ENCODE data around the gene CYSTM1.

The CYSTM1 gene

DNA sequence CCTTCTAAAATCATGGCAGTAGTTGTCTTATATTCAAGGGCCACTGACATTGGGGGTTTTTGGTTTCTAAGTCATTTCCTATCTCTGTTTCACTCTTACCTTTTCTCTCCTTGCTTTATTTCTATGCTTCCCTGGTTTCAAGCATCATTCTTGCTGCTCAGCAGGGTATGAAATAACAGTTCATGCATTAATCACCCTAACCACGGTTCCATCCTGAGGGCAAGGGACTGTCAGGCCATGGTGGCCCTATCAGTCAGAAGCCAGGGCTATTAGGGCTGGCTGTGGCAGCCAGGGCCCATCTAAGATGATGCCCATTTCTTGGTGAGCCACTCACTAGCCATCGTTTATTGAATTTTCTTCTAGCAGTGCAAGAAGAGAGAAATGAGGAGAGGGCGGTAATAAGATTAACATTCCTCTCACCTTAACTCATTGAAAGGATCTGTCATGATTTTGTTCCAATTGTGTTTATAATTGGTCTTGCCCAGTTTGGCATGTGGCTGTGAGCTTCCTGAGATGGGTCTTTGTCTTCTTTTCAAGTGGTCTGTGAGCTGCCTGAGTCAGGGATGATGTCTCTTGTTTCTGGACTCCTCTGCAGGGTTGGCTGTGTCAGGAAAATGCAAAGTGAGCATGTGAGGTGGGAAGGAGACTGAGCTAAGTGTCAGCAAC is 45.2 kb downstream of the CYSTM1 start:
- peak; percentile 54 for DNase-seq (ENCODE audit: low read depth, low spot score)
- in situ Hi-C loops (cut with HindIII; ENCODE audit: low sequenced_read_pairs) = no loop called here
- TF ChIP-seq, protein P1, sequence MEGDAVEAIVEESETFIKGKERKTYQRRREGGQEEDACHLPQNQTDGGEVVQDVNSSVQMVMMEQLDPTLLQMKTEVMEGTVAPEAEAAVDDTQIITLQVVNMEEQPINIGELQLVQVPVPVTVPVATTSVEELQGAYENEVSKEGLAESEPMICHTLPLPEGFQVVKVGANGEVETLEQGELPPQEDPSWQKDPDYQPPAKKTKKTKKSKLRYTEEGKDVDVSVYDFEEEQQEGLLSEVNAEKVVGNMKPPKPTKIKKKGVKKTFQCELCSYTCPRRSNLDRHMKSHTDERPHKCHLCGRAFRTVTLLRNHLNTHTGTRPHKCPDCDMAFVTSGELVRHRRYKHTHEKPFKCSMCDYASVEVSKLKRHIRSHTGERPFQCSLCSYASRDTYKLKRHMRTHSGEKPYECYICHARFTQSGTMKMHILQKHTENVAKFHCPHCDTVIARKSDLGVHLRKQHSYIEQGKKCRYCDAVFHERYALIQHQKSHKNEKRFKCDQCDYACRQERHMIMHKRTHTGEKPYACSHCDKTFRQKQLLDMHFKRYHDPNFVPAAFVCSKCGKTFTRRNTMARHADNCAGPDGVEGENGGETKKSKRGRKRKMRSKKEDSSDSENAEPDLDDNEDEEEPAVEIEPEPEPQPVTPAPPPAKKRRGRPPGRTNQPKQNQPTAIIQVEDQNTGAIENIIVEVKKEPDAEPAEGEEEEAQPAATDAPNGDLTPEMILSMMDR (IDR thresholded peaks at IDR 0.05; ENCODE audit: low read depth, low read length) = no peak
- no peak overlapping the region for H3K4me3 ChIP-seq (ENCODE audit: low read depth, low read length)

DNA sequence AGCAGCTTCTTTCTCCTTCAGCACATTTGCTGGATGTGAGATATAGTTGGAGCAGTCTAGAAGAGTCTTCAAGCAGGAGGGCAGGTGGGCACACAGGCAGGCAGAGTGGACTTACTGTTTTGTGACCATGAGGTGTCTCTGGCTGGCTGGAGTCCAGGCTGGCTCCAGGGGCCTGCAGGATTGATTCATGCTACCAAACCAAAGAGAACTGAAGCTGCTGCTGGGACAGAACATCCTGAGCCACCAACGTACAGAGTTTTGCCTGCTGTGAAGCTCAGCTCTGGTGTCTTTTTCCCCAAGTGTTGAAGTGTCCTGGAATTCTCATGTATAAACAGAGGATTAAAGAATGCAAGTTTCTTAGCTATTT is 45.7 kb downstream of the CYSTM1 start:
- H3K4me3 ChIP-seq (ENCODE audit: low read depth, low read length) = no peak overlapping the region
- TF ChIP-seq, protein P1 (IDR thresholded peaks at IDR 0.05; ENCODE audit: low read depth, low read length) = no peak
- in situ Hi-C loops (cut with HindIII; ENCODE audit: low sequenced_read_pairs) = no loop called here
- DNase-seq (ENCODE audit: low read depth, low spot score) = no peak

DNA sequence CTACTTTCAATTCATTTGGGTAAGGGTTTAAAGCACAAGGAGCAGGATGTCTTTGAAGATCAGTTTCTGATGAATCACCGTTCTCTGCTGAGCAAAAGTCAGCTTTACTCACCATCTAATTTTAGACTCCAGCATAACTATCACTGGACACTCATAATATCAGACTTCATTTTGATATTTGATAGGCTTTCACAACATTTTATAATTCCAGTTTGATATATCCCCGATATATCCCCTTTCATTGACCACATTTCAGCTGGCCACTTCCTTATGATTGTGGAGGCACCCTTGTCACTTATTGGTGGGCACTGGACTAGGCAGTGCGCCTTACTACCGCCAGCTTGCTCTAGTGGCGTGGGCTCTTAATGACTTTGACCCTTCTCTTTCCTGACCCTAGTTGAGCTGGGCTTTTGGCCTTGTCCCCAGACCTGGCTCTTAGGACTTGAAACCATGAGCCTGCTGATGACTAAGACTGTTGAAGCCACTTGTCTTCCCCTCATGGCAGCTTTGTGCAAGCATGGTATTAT is 46.8 kb downstream of the CYSTM1 start:
- H3K4me3 ChIP-seq (ENCODE audit: low read depth, low read length) = no peak overlapping the region
- in situ Hi-C loops (cut with HindIII; ENCODE audit: low sequenced_read_pairs) = no loop called here
- TF ChIP-seq, protein P1 (IDR thresholded peaks at IDR 0.05; ENCODE audit: low read depth, low read length) = no peak
- peak; percentile 81 for DNase-seq (ENCODE audit: low read depth, low spot score)

DNA sequence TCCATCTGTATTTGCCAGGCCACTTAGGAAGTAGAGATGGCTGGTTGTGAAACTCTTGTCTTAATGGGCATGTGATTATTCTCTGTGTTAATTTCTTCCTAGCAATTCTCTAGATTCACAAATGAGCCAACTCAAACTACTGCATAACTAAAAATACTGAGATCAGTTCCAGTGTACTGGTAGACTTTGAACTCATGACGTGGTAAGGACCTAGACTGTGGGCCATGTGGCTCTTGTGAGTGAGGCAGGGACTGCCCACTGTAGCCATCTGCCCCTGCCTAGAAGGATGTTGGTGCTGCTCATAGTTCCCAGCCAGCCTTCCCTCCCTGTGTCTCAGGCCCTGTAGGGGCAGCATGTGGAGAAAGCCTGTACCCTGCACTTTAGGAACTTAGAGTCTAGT is 47.4 kb downstream of the CYSTM1 start:
- TF ChIP-seq, protein P1 (IDR thresholded peaks at IDR 0.05; ENCODE audit: low read depth, low read length) = no peak
- H3K4me3 ChIP-seq (ENCODE audit: low read depth, low read length) = no peak overlapping the region
- no peak for DNase-seq (ENCODE audit: low read depth, low spot score)
- in situ Hi-C loops (cut with HindIII; ENCODE audit: low sequenced_read_pairs) = no loop called here

DNA sequence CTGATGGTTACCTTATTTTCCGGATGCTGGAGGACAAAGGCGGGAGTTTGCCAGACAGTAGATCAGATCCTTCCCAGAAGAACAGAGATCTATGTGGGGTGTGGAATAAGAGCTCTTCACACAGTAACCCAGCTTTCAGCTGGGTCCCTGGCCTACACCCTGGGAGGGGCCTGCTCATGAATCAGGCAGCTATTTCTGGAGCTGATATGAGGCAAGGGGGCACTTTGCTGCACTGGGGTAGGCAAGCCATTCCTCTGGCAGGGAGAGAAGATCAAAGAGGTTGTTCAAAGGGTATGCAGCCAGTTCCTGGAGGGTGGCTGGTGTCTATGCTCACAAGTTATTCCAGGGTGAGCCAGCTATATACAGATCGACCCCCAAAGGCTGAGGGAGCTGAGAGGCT is 48.6 kb downstream of the CYSTM1 start:
- TF ChIP-seq, protein P1 (IDR thresholded peaks at IDR 0.05; ENCODE audit: low read depth, low read length) = no peak
- no peak overlapping the region for H3K4me3 ChIP-seq (ENCODE audit: low read depth, low read length)
- no peak for DNase-seq (ENCODE audit: low read depth, low spot score)
- in situ Hi-C loops (cut with HindIII; ENCODE audit: low sequenced_read_pairs) = no loop called here

DNA sequence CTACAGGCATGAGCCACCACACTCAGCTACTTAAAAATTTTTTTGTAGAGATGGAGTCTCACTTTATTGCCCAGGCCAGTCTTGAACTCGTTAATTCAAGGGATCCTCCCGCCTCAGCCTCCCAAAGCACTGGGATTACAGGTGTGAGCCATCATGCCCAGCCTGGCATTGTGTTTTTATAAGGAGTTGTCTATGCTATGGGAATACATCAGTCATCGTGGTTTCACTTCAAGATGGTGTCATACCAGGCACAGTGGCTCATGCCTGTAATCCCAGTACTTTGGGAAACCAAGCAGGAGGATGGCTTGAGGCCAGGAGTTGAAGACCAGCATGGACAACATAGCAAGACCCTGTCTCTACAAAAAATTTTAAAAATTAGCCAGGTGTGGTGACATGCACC is 49.7 kb downstream of the CYSTM1 start:
- TF ChIP-seq, protein P1 (IDR thresholded peaks at IDR 0.05; ENCODE audit: low read depth, low read length) = no peak
- DNase-seq (ENCODE audit: low read depth, low spot score) = no peak
- H3K4me3 ChIP-seq (ENCODE audit: low read depth, low read length) = no peak overlapping the region
- in situ Hi-C loops (cut with HindIII; ENCODE audit: low sequenced_read_pairs) = no loop called here
